UCSD-AML1 (cell line): ENCODE data around the gene RCN1.

Experiments
- DNase-seq: peaks from one replicate; lab custom pipeline; 2025; ENCODE audit not compliant: unreplicated experiment; lab: John Stamatoyannopoulos, UW

Gene RCN1

DNA sequence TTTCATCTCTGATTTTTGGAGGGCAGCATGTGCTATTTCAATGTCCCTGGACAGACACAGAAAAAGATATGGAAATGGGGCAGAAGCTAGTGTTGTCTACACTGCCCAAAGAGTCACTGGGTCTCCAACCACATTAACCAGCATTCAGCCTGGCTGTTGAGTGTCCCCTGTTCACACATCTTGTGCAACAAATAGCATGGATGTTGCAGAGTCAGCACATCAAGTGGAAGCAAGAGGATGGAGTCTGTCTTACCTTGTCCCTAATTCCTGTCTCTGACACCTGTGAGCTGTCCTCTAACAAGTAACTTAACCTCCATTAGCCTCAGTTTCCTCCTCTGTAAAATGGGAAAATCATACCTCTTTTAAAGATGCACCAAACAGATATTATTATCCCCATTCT, 60.2 kb downstream of the RCN1 start:
- DNase-seq = no peak

- no peak for DNase-seq
These were observed 61.3 kb downstream of the RCN1 start for GRCh38 chr11:32152216-32152615.

DNA sequence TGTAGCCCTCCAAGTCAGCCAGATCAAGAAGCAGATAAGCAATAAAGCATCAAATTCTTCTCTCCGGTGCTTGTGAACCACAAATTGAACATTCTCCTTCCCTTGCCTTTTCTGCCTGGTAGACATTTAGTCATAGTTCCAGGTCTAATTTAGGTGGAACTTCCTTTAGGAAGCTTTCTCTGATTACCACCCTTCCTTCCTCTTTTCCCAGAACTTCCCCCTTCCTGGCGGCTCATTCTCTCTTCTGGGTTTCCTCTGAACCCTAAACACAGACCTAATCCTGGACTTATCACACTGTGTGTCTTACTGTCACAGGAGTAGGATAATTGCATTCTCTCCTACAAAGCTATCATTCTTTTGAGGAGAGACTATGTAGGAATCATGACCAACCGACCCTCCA, 61.9 kb downstream of the RCN1 start:
- no peak for DNase-seq

DNA sequence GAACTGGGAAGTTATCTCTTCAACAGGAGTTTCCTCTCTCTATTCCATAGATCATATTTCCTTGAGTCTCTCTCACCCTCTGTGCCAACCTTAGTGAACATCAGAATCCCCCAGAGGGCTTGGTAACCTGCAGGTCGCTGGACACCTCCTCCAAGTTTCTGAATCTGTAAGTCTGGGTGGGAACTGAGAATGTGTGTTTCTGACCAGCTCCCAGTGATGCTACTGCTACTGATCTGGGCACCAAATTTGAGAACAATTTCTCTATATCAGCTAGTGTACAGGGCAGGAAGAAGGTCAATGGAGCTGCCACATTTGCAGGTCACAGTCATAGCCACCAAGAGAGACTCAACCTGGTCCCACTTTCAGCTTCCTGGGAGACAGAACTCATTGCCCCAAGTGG, 62.9 kb downstream of the RCN1 start:
- DNase-seq = no peak

- DNase-seq = peak; percentile 21
These were observed 63.4 kb downstream of the RCN1 start for GRCh38 chr11:32154275-32154674.
